CD4-positive, alpha-beta T cell treated with Interleukin-6 for 4 hours (primary cell): ENCODE measurements around the gene SERF1A.
"Not testable (repeated sequence)": the region's sequence is repeated elsewhere in the genome, so short reads cannot be mapped to it uniquely, and the experiment has no call there.

ENCODE experiments used
- DNase-seq: peaks from one replicate; pipeline ENCODE4 v3.0.0-alpha.2; 2020; ENCODE audit warnings: mixed read lengths

The SERF1A gene

GRCh38 chr5:70900533-70901271 is at the start of gene SERF1A:
TSS of gene SERF1A (plus strand) at chr5:70900669. CDS start at chr5:70900870, 201 bp downstream.
- DNase-seq = not testable (repeated sequence)

GRCh38 chr5:70866778-70867177 is 33.7 kb upstream of the SERF1A start:
- not testable (repeated sequence) for DNase-seq

GRCh38 chr5:70870626-70871025 is 29.8 kb upstream of the SERF1A start:
- DNase-seq = not testable (repeated sequence)

GRCh38 chr5:70896076-70896475 is 4.4 kb upstream of the SERF1A start:
- DNase-seq = not testable (repeated sequence)

- DNase-seq = not testable (repeated sequence)
Measured at GRCh38 chr5:70901272-70901571, 753 bp downstream of the SERF1A start.

GRCh38 chr5:70906624-70907023 is 6.2 kb downstream of the SERF1A start:
- not testable (repeated sequence) for DNase-seq

- not testable (repeated sequence) for DNase-seq
Measured at GRCh38 chr5:70916829-70917228, 16.4 kb downstream of the SERF1A start.

GRCh38 chr5:70925211-70925562 is 24.7 kb downstream of the SERF1A start:
- not testable (repeated sequence) for DNase-seq

GRCh38 chr5:70931709-70932368 is 31.4 kb downstream of the SERF1A start:
- DNase-seq = not testable (repeated sequence)

- DNase-seq = not testable (repeated sequence)
Measured at GRCh38 chr5:70932560-70932959, 32.1 kb downstream of the SERF1A start.

GRCh38 chr5:70953068-70953467 is 52.6 kb downstream of the SERF1A start:
- DNase-seq = not testable (repeated sequence)
